GM21381 (cell line): ENCODE measurements around the gene PFKM.
"Not testable (repeated sequence)": the region's sequence is repeated elsewhere in the genome, so short reads cannot be mapped to it uniquely, and the experiment has no call there.

ENCODE experiments used
- ATAC-seq: cut with Tn5 transposase; IDR thresholded peaks from one replicate; pipeline ENCODE4 v1.9.1; 2021; ENCODE audit warnings: mild to moderate bottlenecking, moderate library complexity; ENCODE audit not compliant: unreplicated experiment

PFKM gene

GRCh38 chr12:48110691-48111311 is 8.4 kb upstream of the PFKM start:
- no peak for ATAC-seq

- ATAC-seq = not testable (repeated sequence)
Observed at GRCh38 chr12:48111312-48111693, 7.9 kb upstream of the PFKM start.

GRCh38 chr12:48115957-48116356 is 3.2 kb upstream of the PFKM start:
- ATAC-seq = no peak

- no peak for ATAC-seq
Observed at GRCh38 chr12:48118284-48118871, 786 bp upstream of the PFKM start.

GRCh38 chr12:48119834-48120195 is 651 bp downstream of the PFKM start:
- ATAC-seq = no peak

GRCh38 chr12:48121522-48121921 is 2.4 kb downstream of the PFKM start:
- ATAC-seq = no peak

GRCh38 chr12:48122065-48122834 is 3.1 kb downstream of the PFKM start:
- no peak for ATAC-seq

- no peak for ATAC-seq
Observed at GRCh38 chr12:48123169-48123568, 4.0 kb downstream of the PFKM start.

GRCh38 chr12:48125542-48125941 is 6.4 kb downstream of the PFKM start:
- ATAC-seq = not testable (repeated sequence)

- ATAC-seq = no peak
Observed at GRCh38 chr12:48125985-48126384, 6.8 kb downstream of the PFKM start.

- ATAC-seq = no peak
Observed at GRCh38 chr12:48126953-48127630, 7.9 kb downstream of the PFKM start.

- no peak for ATAC-seq
Observed at GRCh38 chr12:48128800-48129199, 9.6 kb downstream of the PFKM start.

- ATAC-seq = no peak
Observed at GRCh38 chr12:48129376-48129775, 10.2 kb downstream of the PFKM start.

GRCh38 chr12:48131517-48131916 is 12.4 kb downstream of the PFKM start:
- ATAC-seq = no peak

GRCh38 chr12:48132826-48133225 is 13.7 kb downstream of the PFKM start:
- ATAC-seq = no peak

- no peak for ATAC-seq
Observed at GRCh38 chr12:48135027-48135426, 15.9 kb downstream of the PFKM start.

GRCh38 chr12:48142818-48143674 is 23.9 kb downstream of the PFKM start:
- no peak for ATAC-seq

- no peak for ATAC-seq
Observed at GRCh38 chr12:48143898-48144297, 24.7 kb downstream of the PFKM start.

- ATAC-seq = no peak
Observed at GRCh38 chr12:48145981-48146380, 26.8 kb downstream of the PFKM start.

- no peak for ATAC-seq
Observed at GRCh38 chr12:48151103-48151771, 32.1 kb downstream of the PFKM start.
